ENCODE measurements around the gene CPNE5. TPM values are rescaled to one million over a fixed set of nuclear protein-coding genes. Genes with fewer than 3 reads are reported as not detected.

Gene CPNE5
- total and polyA plus RNA-seq, 7 experiments from 2014 or later: 0.09 to 5.1 (median 1.3) TPM; not detected in 1

- H3K9me3 Mint-ChIP-seq: peaks cover 0 to 1% (median 0%) of the 10 kb centered on the region in 11 donors
- H3K4me1 Mint-ChIP-seq: peaks cover 5 to 10% (median 6%) of the 10 kb centered on the region in 7 donors
- H3K27ac Mint-ChIP-seq: no peak overlapping the region
- Histone ChIP-seq H3K4me1 (ENCODE audit: control insufficient read depth in 2 of 2, insufficient read depth in 2 of 2, low read length in 2 of 2) (peaks cover 5 to 8% of the 10 kb centered on the region in 2 donors), H3K36me3 (ENCODE audit: control insufficient read depth in 2 of 3, insufficient read depth in 3 of 3, low read length in 3 of 3) (no peaks in the 10 kb centered on the region), H3K27me3 (ENCODE audit: control insufficient read depth in 2 of 2, insufficient read depth in 2 of 2, low read length in 2 of 2) (peaks cover 0 to 7% of the 10 kb centered on the region in 2 donors), H3K27ac (ENCODE audit: low read depth, low read length) (no peak overlapping the region), H3K4me3 (ENCODE audit: low read length) (no peak overlapping the region), H3K9me3 (ENCODE audit: control insufficient read depth in 2 of 3, low read length in 3 of 3) (no peaks in the 10 kb centered on the region)
- ChIA-PET POLR2A (interaction anchor here (0.5 kb wide), 1 partner anchor 29 kb away, joined by 3 read pairs; no protein-coding TSS in a partner anchor), CTCF (interaction anchor here (0.9 to 1.1 kb wide), 2 partner anchors 10 to 18 kb away, joined by 3 to 4 read pairs; no protein-coding TSS in a partner anchor)
- no peak for ATAC-seq
- H3K36me3 Mint-ChIP-seq: no peaks in the 10 kb centered on the region
- H3K4me3 Mint-ChIP-seq: no peak overlapping the region
- intact Hi-C loops (cut with micrococcal nuclease): no loop called here
- no peak for DNase-seq
- H3K27me3 Mint-ChIP-seq: peaks cover 0 to 27% (median 0%) of the 10 kb centered on the region in 5 donors
These were observed 48.2 kb downstream of the CPNE5 start for GRCh38 chr6:36791085-36791484.

GRCh38 chr6:36788768-36789167 lies 50.5 kb downstream of the CPNE5 start:
- no peak overlapping the region for H3K4me3 ChIP-seq (ENCODE audit: low read length)
- CTCF ChIA-PET: no interaction called here
- no peaks in the 10 kb centered on the region for H3K9me3 ChIP-seq (ENCODE audit: control insufficient read depth in 2 of 3, low read length in 3 of 3)
- Mint-ChIP-seq H3K27me3 (peaks cover 0 to 36% (median 0%) of the 10 kb centered on the region in 5 donors), H3K27ac (peak overlapping the region in 1 of 9 donors; percentile 20), H3K36me3 (no peaks in the 10 kb centered on the region), H3K4me1 (peaks cover 5 to 9% (median 6%) of the 10 kb centered on the region in 7 donors), H3K9me3 (peaks cover 0 to 1% (median 0%) of the 10 kb centered on the region in 11 donors), H3K4me3 (peak overlapping the region in 1 of 10 donors; percentile 14)
- no peak for ATAC-seq
- H3K27ac ChIP-seq (ENCODE audit: low read depth, low read length): no peak overlapping the region
- peaks cover 5 to 8% of the 10 kb centered on the region in 2 donors for H3K4me1 ChIP-seq (ENCODE audit: control insufficient read depth in 2 of 2, insufficient read depth in 2 of 2, low read length in 2 of 2)
- DNase-seq: peak in 2 of 9 donors; percentile 25 to 28
- POLR2A ChIA-PET: no interaction called here
- intact Hi-C loops (cut with micrococcal nuclease): no loop called here
- H3K36me3 ChIP-seq (ENCODE audit: control insufficient read depth in 2 of 3, insufficient read depth in 3 of 3, low read length in 3 of 3): no peaks in the 10 kb centered on the region
- peaks cover 0 to 7% of the 10 kb centered on the region in 2 donors for H3K27me3 ChIP-seq (ENCODE audit: control insufficient read depth in 2 of 2, insufficient read depth in 2 of 2, low read length in 2 of 2)

GRCh38 chr6:36788186-36788585 lies 51.1 kb downstream of the CPNE5 start:
- H3K4me1 ChIP-seq (ENCODE audit: control insufficient read depth in 2 of 2, insufficient read depth in 2 of 2, low read length in 2 of 2): peaks cover 5 to 8% of the 10 kb centered on the region in 2 donors
- peaks cover 0 to 6% of the 10 kb centered on the region in 2 donors for H3K27me3 ChIP-seq (ENCODE audit: control insufficient read depth in 2 of 2, insufficient read depth in 2 of 2, low read length in 2 of 2)
- POLR2A ChIA-PET: no interaction called here
- no peak overlapping the region for H3K27ac ChIP-seq (ENCODE audit: low read depth, low read length)
- Mint-ChIP-seq H3K9me3 (peaks cover 0 to 1% (median 0%) of the 10 kb centered on the region in 11 donors), H3K27me3 (peaks cover 0 to 36% (median 0%) of the 10 kb centered on the region in 5 donors), H3K27ac (no peak overlapping the region), H3K4me3 (no peak overlapping the region), H3K36me3 (no peaks in the 10 kb centered on the region), H3K4me1 (peaks cover 5 to 9% (median 6%) of the 10 kb centered on the region in 7 donors)
- H3K36me3 ChIP-seq (ENCODE audit: control insufficient read depth in 2 of 3, insufficient read depth in 3 of 3, low read length in 3 of 3): no peaks in the 10 kb centered on the region
- no peak overlapping the region for H3K4me3 ChIP-seq (ENCODE audit: low read length)
- H3K9me3 ChIP-seq (ENCODE audit: control insufficient read depth in 2 of 3, low read length in 3 of 3): no peaks in the 10 kb centered on the region
- no peak for ATAC-seq
- DNase-seq: no peak
- intact Hi-C loops (cut with micrococcal nuclease): no loop called here
- CTCF ChIA-PET: interaction anchor here (1.1 kb wide), 1 partner anchor 8 kb away, joined by 3 read pairs; no protein-coding TSS in a partner anchor

GRCh38 chr6:36787210-36787609 lies 52.0 kb downstream of the CPNE5 start:
- DNase-seq (no peak), ATAC-seq (no peak)
- CTCF ChIA-PET: no interaction called here
- H3K9me3 ChIP-seq (ENCODE audit: control insufficient read depth in 2 of 3, low read length in 3 of 3): no peaks in the 10 kb centered on the region
- Mint-ChIP-seq H3K4me1 (peaks cover 5 to 14% (median 7%) of the 10 kb centered on the region in 7 donors), H3K4me3 (no peak overlapping the region), H3K36me3 (no peaks in the 10 kb centered on the region), H3K27me3 (peaks cover 0 to 36% (median 0%) of the 10 kb centered on the region in 5 donors), H3K27ac (no peak overlapping the region), H3K9me3 (peaks cover 0 to 1% (median 0%) of the 10 kb centered on the region in 11 donors)
- POLR2A ChIA-PET: no interaction called here
- H3K27me3 ChIP-seq (ENCODE audit: control insufficient read depth in 2 of 2, insufficient read depth in 2 of 2, low read length in 2 of 2): peaks cover 0 to 4% of the 10 kb centered on the region in 2 donors
- intact Hi-C loops (cut with micrococcal nuclease): no loop called here
- no peaks in the 10 kb centered on the region for H3K36me3 ChIP-seq (ENCODE audit: control insufficient read depth in 2 of 3, insufficient read depth in 3 of 3, low read length in 3 of 3)
- H3K4me1 ChIP-seq (ENCODE audit: control insufficient read depth in 2 of 2, insufficient read depth in 2 of 2, low read length in 2 of 2): peaks cover 5 to 8% of the 10 kb centered on the region in 2 donors
- no peak overlapping the region for H3K4me3 ChIP-seq (ENCODE audit: low read length)
- no peak overlapping the region for H3K27ac ChIP-seq (ENCODE audit: low read depth, low read length)

- CTCF ChIA-PET: no interaction called here
- H3K4me3 Mint-ChIP-seq: no peak overlapping the region
- H3K27ac Mint-ChIP-seq: no peak overlapping the region
- Histone ChIP-seq H3K9me3 (ENCODE audit: control insufficient read depth in 2 of 3, low read length in 3 of 3) (no peaks in the 10 kb centered on the region), H3K27me3 (ENCODE audit: control insufficient read depth in 2 of 2, insufficient read depth in 2 of 2, low read length in 2 of 2) (peaks cover 0 to 4% of the 10 kb centered on the region in 2 donors), H3K4me1 (ENCODE audit: control insufficient read depth in 2 of 2, insufficient read depth in 2 of 2, low read length in 2 of 2) (peaks cover 5 to 8% of the 10 kb centered on the region in 2 donors), H3K36me3 (ENCODE audit: control insufficient read depth in 2 of 3, insufficient read depth in 3 of 3, low read length in 3 of 3) (no peaks in the 10 kb centered on the region), H3K27ac (ENCODE audit: low read depth, low read length) (no peak overlapping the region), H3K4me3 (ENCODE audit: low read length) (no peak overlapping the region)
- DNase-seq (no peak), ATAC-seq (no peak)
- peaks cover 0 to 1% (median 0%) of the 10 kb centered on the region in 11 donors for H3K9me3 Mint-ChIP-seq
- peaks cover 5 to 14% (median 8%) of the 10 kb centered on the region in 7 donors for H3K4me1 Mint-ChIP-seq
- peaks cover 0 to 31% (median 0%) of the 10 kb centered on the region in 5 donors for H3K27me3 Mint-ChIP-seq
- no peaks in the 10 kb centered on the region for H3K36me3 Mint-ChIP-seq
- POLR2A ChIA-PET: interaction anchor here (0.5 to 0.7 kb wide), 2 partner anchors 11 to 395 kb away, joined by 3 read pairs; no protein-coding TSS in a partner anchor
- intact Hi-C loops (cut with micrococcal nuclease): no loop called here
These were observed 53.1 kb downstream of the CPNE5 start for GRCh38 chr6:36786055-36786675.

- Mint-ChIP-seq H3K4me1 (peaks cover 5 to 19% (median 11%) of the 10 kb centered on the region in 7 donors), H3K4me3 (no peak overlapping the region), H3K27ac (no peak overlapping the region), H3K36me3 (no peaks in the 10 kb centered on the region), H3K9me3 (peaks cover 0 to 1% (median 0%) of the 10 kb centered on the region in 11 donors), H3K27me3 (peaks cover 0 to 21% (median 0%) of the 10 kb centered on the region in 5 donors)
- Histone ChIP-seq H3K36me3 (ENCODE audit: control insufficient read depth in 2 of 3, insufficient read depth in 3 of 3, low read length in 3 of 3) (no peaks in the 10 kb centered on the region), H3K27me3 (ENCODE audit: control insufficient read depth in 2 of 2, insufficient read depth in 2 of 2, low read length in 2 of 2) (peaks cover 0 to 4% of the 10 kb centered on the region in 2 donors), H3K4me3 (ENCODE audit: low read length) (no peak overlapping the region), H3K27ac (ENCODE audit: low read depth, low read length) (no peak overlapping the region), H3K9me3 (ENCODE audit: control insufficient read depth in 2 of 3, low read length in 3 of 3) (no peaks in the 10 kb centered on the region), H3K4me1 (ENCODE audit: control insufficient read depth in 2 of 2, insufficient read depth in 2 of 2, low read length in 2 of 2) (peaks cover 5 to 8% of the 10 kb centered on the region in 2 donors)
- ChIA-PET POLR2A (no interaction called here), CTCF (interaction anchor here (0.5 to 6.3 kb wide), 4 partner anchors 19 to 454 kb away, joined by 3 to 39 read pairs (median 4); no protein-coding TSS in a partner anchor)
- DNase-seq (no peak), ATAC-seq (no peak)
- intact Hi-C loops (cut with micrococcal nuclease): loop anchor here in 1 of 2 donors (5.0 kb wide), 1 partner anchor 68 kb away; no protein-coding TSS in a partner anchor
These were observed 54.9 kb downstream of the CPNE5 start for GRCh38 chr6:36784376-36784636.

Data from naive thymus-derived CD4-positive, alpha-beta T cell (primary cell).